Measurements from ENCODE around the gene GSAP.

DNA sequence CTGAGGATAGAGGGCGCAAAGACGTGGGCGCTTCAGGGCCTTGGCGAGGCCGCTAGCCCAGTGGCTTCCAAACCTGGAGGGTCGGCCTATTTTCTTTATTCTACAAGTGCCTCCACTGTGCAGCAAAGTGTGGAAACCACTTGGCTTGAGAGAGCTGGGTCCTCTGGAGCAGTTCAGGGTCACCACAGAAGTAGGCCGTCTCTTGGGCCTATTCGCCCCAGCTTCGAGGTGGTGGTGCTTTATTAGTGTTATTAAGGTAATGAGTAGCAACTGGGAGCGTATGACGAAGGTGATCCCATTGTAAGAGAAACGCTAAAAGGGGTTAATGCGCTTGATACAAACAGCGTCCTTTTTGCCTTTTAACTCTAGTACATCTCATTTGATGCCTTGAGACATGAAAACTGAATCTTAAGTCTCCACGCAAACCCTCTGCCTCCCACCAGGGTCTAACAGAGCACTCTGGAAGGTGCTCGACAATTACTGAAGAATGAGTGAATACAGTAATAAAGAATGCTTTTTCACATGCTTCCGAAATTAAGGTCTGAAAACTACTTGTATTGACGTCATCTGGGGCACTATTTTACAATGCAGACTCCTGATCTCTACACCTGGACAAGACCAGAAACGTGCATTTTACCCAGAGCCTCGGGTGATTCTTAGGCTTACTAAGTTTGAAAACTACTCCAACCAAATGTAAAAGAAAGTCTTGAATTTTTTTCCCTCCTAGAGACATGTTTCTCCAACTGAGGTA lies 647 bp upstream of the GSAP start:
- TF ChIP-seq, protein P1, sequence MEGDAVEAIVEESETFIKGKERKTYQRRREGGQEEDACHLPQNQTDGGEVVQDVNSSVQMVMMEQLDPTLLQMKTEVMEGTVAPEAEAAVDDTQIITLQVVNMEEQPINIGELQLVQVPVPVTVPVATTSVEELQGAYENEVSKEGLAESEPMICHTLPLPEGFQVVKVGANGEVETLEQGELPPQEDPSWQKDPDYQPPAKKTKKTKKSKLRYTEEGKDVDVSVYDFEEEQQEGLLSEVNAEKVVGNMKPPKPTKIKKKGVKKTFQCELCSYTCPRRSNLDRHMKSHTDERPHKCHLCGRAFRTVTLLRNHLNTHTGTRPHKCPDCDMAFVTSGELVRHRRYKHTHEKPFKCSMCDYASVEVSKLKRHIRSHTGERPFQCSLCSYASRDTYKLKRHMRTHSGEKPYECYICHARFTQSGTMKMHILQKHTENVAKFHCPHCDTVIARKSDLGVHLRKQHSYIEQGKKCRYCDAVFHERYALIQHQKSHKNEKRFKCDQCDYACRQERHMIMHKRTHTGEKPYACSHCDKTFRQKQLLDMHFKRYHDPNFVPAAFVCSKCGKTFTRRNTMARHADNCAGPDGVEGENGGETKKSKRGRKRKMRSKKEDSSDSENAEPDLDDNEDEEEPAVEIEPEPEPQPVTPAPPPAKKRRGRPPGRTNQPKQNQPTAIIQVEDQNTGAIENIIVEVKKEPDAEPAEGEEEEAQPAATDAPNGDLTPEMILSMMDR (IDR thresholded peaks at IDR 0.05): no peak
- TF ChIP-seq POLR2A (IDR thresholded peaks at IDR 0.05): no peak

Data from thyroid gland (tissue), 4 donors.